ENCODE measurements around the gene PRDM11.

PRDM11 gene

GRCh38 chr11:45213316-45213665 lies 66.9 kb downstream of the PRDM11 start:
- Histone ChIP-seq H3K4me2 (ENCODE audit: low read length) (no peak overlapping the region), H3K27me3 (ENCODE audit: control insufficient read depth, insufficient read depth, low read length) (no peaks in the 10 kb centered on the region), H3K4me3 (ENCODE audit: low read depth, low read length) (no peak overlapping the region), H3K4me1 (no peaks in the 10 kb centered on the region), H2AFZ (no peak overlapping the region), H3K9me3 (ENCODE audit: control insufficient read depth, low read length) (no peaks in the 10 kb centered on the region), H3K36me3 (ENCODE audit: control insufficient read depth, insufficient read depth, low read length) (no peaks in the 10 kb centered on the region), H3K9ac (no peak overlapping the region), H3K27ac (no peak overlapping the region), H3K79me2 (no peaks in the 10 kb centered on the region)
- TF ChIP-seq CTCF (IDR thresholded peaks at IDR 0.05): no peak

GRCh38 chr11:45213717-45214116 lies 67.3 kb downstream of the PRDM11 start:
- Histone ChIP-seq H2AFZ (no peak overlapping the region), H3K9ac (no peak overlapping the region), H3K4me3 (ENCODE audit: low read depth, low read length) (no peak overlapping the region), H3K27ac (no peak overlapping the region), H3K27me3 (ENCODE audit: control insufficient read depth, insufficient read depth, low read length) (no peaks in the 10 kb centered on the region), H3K79me2 (no peaks in the 10 kb centered on the region), H3K4me1 (no peaks in the 10 kb centered on the region), H3K9me3 (ENCODE audit: control insufficient read depth, low read length) (no peaks in the 10 kb centered on the region), H3K4me2 (ENCODE audit: low read length) (no peak overlapping the region), H3K36me3 (ENCODE audit: control insufficient read depth, insufficient read depth, low read length) (no peaks in the 10 kb centered on the region)
- no peak for TF ChIP-seq CTCF (IDR thresholded peaks at IDR 0.05)

GRCh38 chr11:45215098-45215865 lies 68.8 kb downstream of the PRDM11 start:
- Histone ChIP-seq H3K36me3 (ENCODE audit: control insufficient read depth, insufficient read depth, low read length) (no peaks in the 10 kb centered on the region), H3K4me1 (no peaks in the 10 kb centered on the region), H3K79me2 (no peaks in the 10 kb centered on the region), H3K27ac (no peak overlapping the region), H2AFZ (no peak overlapping the region), H3K4me3 (ENCODE audit: low read depth, low read length) (no peak overlapping the region), H3K9ac (no peak overlapping the region), H3K27me3 (ENCODE audit: control insufficient read depth, insufficient read depth, low read length) (no peaks in the 10 kb centered on the region), H3K4me2 (ENCODE audit: low read length) (no peak overlapping the region), H3K9me3 (ENCODE audit: control insufficient read depth, low read length) (no peaks in the 10 kb centered on the region)
- no peak for TF ChIP-seq CTCF (IDR thresholded peaks at IDR 0.05)

GRCh38 chr11:45216031-45216430 lies 69.6 kb downstream of the PRDM11 start:
- Histone ChIP-seq H3K4me3 (ENCODE audit: low read depth, low read length) (no peak overlapping the region), H3K36me3 (ENCODE audit: control insufficient read depth, insufficient read depth, low read length) (no peaks in the 10 kb centered on the region), H3K27me3 (ENCODE audit: control insufficient read depth, insufficient read depth, low read length) (no peaks in the 10 kb centered on the region), H3K9me3 (ENCODE audit: control insufficient read depth, low read length) (no peaks in the 10 kb centered on the region), H3K79me2 (no peaks in the 10 kb centered on the region), H3K9ac (no peak overlapping the region), H3K4me2 (ENCODE audit: low read length) (no peak overlapping the region), H2AFZ (peak overlapping the region; percentile 42), H3K27ac (no peak overlapping the region), H3K4me1 (no peaks in the 10 kb centered on the region)
- TF ChIP-seq CTCF (IDR thresholded peaks at IDR 0.05): no peak

GRCh38 chr11:45216901-45217300 lies 70.5 kb downstream of the PRDM11 start:
- no peaks in the 10 kb centered on the region for H3K27me3 ChIP-seq (ENCODE audit: control insufficient read depth, insufficient read depth, low read length)
- H3K9me3 ChIP-seq (ENCODE audit: control insufficient read depth, low read length): no peaks in the 10 kb centered on the region
- no peak for TF ChIP-seq CTCF (IDR thresholded peaks at IDR 0.05)
- no peaks in the 10 kb centered on the region for H3K79me2 ChIP-seq
- no peak overlapping the region for H3K4me3 ChIP-seq (ENCODE audit: low read depth, low read length)
- no peaks in the 10 kb centered on the region for H3K4me1 ChIP-seq
- H3K9ac ChIP-seq: no peak overlapping the region
- no peak overlapping the region for H3K4me2 ChIP-seq (ENCODE audit: low read length)
- no peaks in the 10 kb centered on the region for H3K36me3 ChIP-seq (ENCODE audit: control insufficient read depth, insufficient read depth, low read length)
- no peak overlapping the region for H2AFZ ChIP-seq
- no peak overlapping the region for H3K27ac ChIP-seq

Data from parathyroid adenoma (tissue), 2 donors.